SK-N-MC (cell line): ENCODE data around the gene AMBRA1.

Source experiments
- EZH2 ChIP-seq: fragments of 200-600 bp; sonication (generic); IDR thresholded peaks from one replicate; pipeline ENCODE4 v1.6.1; 2017; ENCODE audit warnings: antibody characterized with exemption
- POLR2AphosphoS5 ChIP-seq: IDR thresholded peaks from 2 replicates; pipeline ENCODE4 v1.6.1; 2012; ENCODE audit warnings: mild to moderate bottlenecking, low read depth, low read length, borderline replicate concordance

GRCh38 chr11:46616551-46617133 lies 22.8 kb upstream of the AMBRA1 start:
- TF ChIP-seq EZH2: no peak
- no peak; the same call in 1 of the 2 replicates for TF ChIP-seq POLR2AphosphoS5
